GM12878 (cell line): ENCODE data around the gene MYCN.

Source experiments
- FOXM1 ChIP-seq: IDR thresholded peaks from 2 replicates; pipeline ENCODE4 v1.6.1; 2012; ENCODE audit warnings: low read depth, mild to moderate bottlenecking, inconsistent platforms, low read length, moderate library complexity
- POU2F2 ChIP-seq: IDR thresholded peaks from 3 replicates; pipeline ENCODE4 v1.6.1; 2011; ENCODE audit warnings: low read depth, mild to moderate bottlenecking, low read length, borderline replicate concordance

- TF ChIP-seq FOXM1 (no peak), POU2F2 (no peak)
Observed at GRCh38 chr2:15893085-15893484, 47.3 kb upstream of the MYCN start.
